Measurements from ENCODE around the gene ENOX1.

ENOX1 gene

DNA sequence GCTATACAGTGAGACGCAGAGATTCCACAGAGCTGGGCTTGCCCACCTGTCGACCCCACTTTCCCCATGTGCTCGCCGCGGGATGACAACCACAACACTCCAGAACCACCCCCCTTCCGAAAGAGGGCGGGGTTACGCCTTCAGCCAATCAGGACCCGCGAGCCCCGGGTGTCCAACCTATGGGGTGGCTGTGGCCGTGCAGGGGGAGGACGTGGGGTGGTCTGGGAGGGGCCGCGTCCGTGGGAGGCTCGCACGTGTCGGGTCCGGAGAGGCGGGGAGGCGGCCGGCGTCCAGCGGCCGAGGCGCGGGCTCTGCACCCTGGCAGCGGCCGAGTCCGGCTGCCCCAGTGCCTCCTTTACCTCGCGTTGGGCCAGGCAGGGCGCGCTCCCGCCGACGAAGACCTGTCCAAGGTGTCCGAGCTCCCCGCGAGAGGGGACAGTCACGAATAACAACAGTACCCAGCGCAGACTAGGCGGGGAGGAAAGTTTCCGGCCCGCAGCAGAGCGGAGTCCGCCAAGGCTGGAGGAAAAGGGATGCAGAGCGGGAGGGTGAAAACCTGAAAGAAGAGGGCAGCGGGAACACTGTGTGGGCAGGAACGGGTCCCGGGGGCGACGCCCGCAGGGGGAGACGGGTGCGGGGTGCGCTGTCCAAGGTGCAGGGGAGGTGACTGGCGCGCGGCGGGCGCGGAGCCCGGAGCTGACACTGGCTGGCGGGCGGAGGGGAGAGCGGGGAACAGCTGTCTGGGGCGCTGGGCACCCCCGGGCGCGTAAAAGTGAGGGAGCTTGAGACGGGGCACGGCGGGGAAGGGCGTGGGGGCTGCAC, 911 bp downstream of the ENOX1 start:
- no peak for DNase-seq (ENCODE audit: low spot score)

DNA sequence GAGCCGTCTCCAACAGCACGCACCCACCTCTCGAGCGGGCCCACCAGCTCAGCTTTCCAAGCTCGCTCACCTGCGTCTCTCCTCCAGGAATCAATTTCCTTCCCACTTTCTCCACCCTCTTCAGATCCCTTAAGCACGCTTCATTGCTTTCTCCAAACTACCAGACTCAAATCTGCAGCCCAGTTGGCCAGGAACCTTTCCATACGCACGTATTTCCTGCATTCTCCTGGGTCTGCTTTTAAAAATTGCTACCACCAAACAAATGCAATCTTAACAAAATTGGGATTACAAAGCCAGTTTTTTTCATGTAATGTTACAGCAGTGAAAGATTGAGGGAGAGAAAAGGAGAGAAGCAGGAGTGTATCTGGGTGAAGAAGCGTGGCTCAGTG, 1.5 kb downstream of the ENOX1 start:
- DNase-seq (ENCODE audit: low spot score): no peak

DNA sequence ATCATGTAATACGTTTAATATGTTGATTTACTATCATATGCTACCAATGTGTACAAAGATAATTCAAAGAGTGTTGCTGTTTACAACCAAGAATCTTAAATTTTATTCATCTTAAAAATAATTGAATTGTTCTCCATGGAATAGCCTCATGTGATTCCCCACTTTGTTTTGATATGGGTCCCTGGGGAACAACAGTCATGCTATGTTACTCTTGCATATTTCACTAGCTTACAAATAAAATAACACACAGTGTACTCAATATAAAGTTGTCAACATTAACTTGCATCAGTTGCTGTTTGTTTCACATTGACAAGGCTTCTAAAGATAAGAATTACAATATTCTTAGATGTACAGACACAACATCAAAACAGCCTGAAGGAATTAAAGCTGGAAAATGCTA, 2.3 kb downstream of the ENOX1 start:
- DNase-seq (ENCODE audit: low spot score): no peak

DNA sequence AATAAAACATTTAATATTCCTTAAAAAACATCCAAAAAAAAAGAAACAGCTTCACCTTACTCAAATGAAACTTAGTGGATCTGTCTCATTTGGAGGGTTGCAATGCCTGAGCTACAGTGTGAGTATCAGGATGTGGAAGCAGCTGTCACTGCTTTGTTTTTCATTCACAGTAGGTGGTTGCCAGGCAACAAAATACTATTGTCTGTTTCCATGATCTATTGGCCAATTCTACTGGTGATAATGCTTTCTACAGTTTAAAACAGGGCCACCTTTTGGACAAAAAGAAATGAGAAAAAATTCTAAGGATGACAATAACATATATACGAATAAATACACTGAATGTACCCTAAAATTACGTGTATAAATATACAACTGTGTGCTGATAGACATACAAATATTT, 3.0 kb downstream of the ENOX1 start:
- no peak for DNase-seq (ENCODE audit: low spot score)

DNA sequence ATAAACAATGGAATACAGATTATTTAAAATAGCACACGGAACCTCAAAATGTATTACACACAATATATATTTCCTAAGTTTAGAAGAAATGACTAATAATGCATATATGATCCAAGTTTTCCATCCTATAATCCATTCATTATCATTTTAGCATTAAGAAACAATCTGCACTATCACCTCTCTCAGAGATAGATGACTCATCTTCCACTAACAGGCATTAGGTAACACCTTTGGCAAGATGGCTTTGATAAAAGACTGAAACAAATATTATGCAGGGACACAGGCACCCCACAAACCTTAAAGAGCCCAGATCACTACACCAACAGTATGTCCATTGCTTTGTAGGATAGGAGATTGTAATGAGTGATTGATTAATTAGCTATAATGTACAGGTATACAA, 4.1 kb downstream of the ENOX1 start:
- no peak for DNase-seq (ENCODE audit: low spot score)

DNA sequence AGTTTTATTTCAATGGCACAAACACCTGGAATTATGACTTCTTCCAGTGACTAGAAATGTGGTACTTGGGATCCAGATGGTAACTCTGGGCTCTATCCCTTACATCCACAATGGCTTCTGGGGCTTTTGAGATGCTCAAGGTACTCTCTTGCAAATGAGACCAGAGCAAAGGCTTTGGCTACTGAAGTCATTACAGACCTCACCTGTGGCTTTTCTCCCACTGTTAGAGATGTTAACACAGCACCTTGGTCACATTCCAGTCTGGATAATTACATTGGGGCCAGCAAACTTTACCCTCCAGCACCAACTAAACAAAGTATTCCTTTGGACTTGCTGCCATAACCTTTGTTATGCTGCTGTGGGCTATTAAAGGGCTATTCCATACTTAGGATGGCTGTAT, 6.1 kb downstream of the ENOX1 start:
- no peak for DNase-seq (ENCODE audit: low spot score)

DNA sequence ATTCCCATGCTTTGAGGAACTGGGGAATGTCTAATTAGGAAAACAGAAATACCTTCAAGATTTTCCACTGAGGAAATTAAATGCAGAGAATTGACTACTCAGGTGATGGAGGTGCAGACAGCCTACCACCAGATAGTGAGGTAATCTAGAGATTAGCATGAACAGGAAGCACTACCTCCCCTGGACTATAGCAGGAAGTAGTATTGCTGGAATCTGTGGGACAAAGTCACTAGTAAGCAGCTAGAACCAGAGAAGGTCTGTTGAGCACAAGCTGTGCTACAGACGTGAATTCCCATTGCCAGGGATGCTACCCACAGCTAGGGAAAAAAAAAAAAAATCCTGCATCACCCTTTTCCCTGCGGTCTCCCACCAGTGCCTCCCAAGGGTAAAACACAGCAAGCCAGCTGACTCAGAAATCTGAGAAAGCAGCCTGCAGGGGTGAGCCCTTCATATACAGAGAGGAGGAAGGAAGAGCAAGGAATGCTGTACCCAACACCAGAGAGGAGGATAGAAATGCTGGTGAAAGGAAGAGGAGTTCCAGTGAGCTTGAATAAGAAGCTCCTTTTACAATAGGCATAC, 10.2 kb downstream of the ENOX1 start:
- no peak for DNase-seq (ENCODE audit: low spot score)

DNA sequence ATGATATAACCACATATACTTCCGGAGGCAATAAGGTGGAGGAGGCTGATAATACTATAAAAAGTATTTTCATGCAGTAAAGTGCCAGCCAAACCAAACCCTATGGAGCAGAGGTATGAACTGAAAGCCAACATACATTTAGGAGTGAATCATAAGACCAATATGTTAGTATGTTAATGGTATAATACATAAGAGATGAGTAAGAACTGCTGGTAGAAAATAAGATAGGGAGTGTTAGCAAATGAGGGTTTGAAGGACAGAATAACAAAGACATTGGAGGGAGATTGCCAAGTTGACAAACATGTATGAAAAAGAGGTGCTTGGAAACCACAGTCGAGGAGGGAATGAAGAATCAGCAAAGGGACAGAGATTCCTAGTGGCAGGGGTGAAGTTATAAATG, 10.8 kb downstream of the ENOX1 start:
- DNase-seq (ENCODE audit: low spot score): no peak

DNA sequence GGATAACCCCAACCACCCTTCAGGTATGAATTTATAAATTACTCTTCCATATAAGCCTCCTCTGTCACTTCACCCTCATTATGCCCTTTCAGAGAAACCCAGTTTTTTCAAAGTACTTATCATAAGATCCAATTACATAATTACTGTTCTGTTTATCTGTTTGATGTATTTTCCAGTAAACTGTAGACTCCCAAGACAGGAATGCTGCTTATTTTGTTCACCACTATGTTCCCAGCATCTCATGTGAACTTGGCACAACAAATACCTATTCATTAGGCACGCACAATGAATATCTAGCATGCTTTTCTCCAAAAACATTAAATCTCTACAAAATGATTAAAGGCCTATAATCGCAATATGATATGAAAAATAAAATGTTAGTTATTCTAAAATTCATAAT, 13.2 kb downstream of the ENOX1 start:
- DNase-seq (ENCODE audit: low spot score): no peak

DNA sequence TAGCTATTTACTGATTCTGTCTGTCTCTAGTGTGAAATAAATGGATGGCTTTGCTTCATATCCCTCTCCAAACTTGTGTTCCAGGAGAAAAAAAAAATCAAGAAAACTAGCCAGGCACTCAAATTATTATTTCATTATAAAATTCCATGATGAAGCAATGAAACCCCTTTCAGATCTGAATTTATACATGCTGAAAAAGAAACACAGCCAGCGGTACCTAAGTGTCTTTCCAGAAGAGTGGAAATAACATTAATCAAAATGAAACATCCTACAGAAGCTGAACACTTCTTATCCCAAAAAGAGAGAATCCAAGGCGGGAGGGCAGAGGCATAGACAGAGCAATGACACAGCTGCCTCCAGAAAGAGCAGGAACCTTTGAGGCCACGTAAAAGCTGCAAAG, 15.9 kb downstream of the ENOX1 start:
- DNase-seq (ENCODE audit: low spot score): no peak

DNA sequence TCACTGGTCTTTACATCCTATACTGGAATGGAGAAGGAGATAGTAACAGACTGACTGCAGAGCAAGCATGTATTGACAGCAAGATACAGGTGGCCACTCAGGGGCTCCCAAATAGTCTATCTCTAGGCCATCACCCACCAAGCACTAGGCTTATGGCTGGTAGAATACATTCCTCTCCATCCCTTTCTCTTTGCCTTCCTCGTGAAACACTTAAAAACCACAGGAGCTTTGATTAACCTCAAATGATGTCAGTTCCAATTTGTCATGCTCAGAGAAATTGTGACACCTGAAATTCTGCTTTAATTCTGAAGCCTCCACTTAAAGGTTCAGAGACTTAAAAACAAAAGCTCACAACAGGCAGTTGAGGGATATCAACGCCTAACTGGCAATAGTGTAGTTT, 17.2 kb downstream of the ENOX1 start:
- no peak for DNase-seq (ENCODE audit: low spot score)

DNA sequence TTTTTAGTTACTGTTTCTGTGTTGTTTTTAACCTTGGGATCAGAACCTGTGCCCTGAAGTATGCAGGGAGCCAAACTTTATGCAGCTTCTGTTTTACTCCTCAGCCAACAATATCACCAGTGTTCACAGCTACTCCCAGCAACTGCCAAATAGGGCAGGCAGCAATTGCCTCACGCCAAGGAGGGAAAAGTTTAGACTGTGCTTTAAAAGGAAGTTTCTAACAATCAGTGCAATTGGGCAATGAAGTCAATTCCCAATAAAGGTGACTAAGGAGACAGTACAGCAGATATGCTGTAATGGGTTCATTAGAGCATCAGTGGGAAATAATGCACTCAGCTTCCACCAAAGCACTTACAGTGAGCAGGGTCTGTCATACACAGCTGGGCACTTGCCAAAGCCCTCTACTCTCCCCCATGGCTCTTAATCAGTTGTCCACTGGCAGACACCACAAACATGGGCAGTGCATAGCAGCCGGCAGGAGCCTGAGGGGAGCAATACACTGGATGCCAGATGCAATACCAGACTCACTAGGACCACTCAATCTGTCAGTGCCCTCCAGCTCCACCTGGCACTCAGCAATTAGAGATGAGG, 19.3 kb downstream of the ENOX1 start:
- DNase-seq (ENCODE audit: low spot score): no peak

DNA sequence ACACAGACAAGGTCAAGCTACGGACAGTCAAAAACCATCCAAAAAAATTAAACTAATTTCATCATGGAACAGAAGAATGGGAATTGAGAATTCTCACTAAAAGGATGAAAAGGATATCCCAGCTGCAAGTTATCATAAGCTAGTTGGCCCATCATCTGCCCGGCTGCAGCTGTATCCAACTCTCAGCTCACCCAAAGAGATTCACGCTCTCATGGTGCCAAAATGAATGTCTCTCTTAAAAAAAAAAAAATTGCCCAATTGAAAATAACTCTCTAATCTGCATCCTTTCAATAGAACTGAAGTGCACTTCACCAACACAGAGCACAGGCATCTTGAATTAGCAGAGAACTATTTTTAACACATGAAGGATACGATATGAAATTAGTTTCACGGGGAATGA, 20.0 kb downstream of the ENOX1 start:
- no peak for DNase-seq (ENCODE audit: low spot score)

DNA sequence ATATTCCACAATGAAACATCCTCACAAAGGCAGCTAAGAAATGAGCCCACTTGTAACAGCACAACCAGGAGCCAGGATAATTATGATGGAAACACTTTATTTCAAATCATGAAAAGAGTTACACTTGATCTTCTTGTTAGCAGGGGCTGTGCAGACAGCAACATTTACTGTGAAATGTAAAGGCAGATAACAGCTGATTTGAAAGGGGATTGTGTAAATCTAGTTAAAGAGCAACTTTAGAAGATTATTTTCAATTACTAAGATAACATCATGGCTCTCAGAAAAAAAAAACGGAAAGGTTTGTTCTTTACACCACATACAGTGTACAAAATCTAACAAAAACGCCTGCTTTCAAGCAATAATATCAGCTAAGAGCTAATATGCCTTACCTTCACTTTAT, 22.4 kb downstream of the ENOX1 start:
- no peak for DNase-seq (ENCODE audit: low spot score)

DNA sequence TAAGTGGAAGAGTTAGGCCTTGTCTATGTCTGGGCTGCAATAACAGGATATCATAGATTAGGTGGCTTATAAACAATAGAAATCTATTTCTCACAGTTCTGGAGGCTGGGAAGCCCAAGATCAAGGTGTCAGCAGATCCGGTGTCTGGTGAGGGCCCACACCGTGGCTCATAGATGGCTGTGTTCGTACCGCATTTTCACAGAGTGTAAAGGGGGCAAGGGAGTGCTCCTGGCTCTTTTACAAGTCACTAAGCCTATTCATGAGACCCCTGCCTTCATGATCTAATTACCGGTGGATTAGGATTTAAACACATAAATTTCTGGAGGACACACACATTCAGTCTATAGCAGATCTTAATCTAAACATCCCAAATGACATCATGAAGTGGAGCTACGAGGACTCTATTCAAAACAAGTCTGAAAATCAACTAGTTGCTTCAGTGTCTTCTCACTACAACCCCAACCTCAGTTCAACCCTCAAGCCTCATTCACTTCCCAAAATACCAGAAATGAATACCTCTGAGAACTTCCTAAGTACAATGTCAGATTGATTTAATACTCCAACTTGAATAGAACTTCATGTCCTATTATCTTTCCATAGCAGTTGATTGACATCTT, 23.5 kb downstream of the ENOX1 start:
- DNase-seq (ENCODE audit: low spot score): no peak

DNA sequence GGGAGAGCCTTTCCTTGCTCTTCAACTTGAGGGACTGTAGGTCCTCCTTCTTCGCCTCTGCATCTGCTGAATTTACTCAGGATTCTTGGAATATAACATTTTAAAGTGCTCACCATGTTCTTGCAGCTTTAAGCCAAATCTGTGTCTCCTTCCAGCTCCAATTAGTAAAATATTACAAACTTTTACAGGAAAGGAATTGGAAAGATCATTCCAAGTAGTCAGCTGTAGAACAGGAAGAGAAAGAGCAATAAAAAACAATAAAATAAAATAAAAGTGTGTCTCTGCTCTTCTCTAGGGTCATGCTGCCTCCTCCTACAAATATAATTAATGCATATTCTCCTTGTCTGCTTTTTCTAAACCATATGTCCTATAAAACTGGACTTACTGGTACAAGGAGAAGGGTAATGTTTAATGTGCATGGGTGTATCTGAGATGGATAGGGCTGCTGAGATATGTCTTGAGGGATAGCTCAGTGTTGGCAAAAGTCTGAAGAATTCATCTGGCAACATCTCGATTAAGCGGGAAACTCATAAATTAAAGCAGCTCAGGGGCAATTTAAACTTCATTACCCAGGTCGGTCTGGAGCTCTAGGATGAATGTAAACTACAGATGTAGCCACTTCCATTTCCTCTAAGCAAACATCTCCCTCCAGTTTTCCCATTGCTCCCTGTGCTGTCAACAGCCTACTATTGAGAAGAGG, 25.0 kb downstream of the ENOX1 start:
- DNase-seq (ENCODE audit: low spot score): no peak

DNA sequence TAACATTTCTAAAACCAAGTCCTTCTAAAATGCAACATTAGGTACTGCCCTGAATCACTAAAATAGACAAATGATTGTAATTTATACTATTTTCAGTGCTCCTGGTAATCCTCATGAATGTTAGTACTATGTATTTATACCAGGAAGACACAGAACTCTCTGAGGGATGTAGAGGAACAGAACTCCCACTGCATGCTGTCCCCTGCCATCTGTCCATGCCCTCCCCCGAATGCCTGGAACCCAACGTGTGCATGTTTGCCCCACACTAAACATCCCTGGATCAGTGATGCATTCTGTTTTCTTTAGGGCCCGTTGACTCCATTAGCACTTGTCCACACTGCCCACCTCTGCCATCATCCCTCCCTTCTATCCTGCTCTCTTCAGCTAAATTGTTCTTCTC, 26.5 kb downstream of the ENOX1 start:
- DNase-seq (ENCODE audit: low spot score): no peak

DNA sequence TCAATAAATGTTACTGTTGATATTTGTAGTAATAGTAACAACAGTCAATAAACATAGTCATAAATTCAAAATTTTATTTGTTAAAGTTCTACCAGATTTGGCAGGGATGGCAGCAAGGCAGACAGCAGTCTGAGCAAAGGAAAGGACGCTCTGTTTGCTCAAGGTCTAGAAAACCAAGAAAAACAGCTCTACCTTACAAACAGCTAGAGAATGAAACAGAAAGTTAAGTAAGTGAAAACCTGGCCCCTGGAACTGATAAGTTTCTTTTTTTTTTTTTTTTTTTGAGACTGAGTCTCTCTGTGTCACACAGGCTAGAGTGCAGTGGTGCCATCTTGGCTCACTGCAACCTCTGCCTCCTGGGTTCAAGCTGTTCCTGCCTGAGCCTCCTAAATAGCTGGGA, 27.9 kb downstream of the ENOX1 start:
- no peak for DNase-seq (ENCODE audit: low spot score)

DNA sequence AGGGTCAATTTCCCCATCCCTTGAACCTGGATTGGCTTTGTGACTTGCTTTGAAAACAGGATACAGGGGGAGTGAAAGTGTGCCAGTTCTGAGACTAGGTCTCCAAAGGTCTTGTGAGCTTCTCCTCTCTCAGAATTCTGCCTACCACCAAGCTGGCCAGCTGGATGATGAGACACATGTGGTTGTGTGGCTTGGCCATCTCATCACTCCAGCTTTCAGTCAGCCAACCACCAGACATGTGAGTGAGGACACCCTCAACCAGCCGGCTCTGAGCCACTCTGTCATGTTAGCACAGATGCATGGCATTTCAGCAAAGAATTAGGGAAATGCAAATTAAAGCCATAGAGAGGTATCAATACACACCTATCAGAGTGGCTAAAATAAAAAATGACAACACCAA, 29.5 kb downstream of the ENOX1 start:
- no peak for DNase-seq (ENCODE audit: low spot score)

DNA sequence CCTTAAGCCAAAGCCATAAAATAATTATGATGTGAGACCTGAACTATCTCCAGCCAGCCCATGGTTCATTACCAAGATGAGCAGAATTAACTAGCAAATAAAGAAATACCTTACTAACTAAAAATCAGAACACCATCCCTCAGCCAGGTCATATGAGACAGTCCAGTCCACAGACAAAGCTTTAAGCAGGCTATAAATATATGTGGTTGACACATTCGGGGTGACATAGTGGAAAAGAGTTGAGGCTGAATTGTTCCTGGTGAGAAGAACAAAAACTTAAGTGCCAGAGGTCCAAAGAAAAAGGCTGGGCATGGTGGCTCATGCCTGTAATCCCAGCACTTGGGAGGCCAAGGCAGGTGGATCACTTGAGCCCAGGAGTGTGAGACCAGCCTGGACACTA, 30.9 kb downstream of the ENOX1 start:
- DNase-seq (ENCODE audit: low spot score): no peak

DNA sequence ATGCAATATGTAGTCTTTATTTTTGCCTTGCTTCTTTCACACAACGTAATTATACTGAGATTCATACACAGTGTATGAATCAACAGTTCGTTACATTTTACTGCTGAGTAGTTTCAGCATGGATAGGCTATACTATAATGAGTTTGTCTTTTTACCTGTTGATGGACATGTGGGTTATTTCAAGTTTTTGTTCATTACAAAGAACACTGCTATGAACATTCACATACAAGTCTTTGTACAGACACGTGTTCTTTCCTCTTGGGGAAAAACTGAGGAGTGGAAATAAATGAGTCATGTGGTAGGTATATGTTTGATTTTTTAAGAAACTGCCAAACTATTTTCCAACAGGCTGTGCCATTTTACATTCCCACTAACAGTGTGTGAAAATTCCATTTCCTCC, 35.1 kb downstream of the ENOX1 start:
- no peak for DNase-seq (ENCODE audit: low spot score)

DNA sequence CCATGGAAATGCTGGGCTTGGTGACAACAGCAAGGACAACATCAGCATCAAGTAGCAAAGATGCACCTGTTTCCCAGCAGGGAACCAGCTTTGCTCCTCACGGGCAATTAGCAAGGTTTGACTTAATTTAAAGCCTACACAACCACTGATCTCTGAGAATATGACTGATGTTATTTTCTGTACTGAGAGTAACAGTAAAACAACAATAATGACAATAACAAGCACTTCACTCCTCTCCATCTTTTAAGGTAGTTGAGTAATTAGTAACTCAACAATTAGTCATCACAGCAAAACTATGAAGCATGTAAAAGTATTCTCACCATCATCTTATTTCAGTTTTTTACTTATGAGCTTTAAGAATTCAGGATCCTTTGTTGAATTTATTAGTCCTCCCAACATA, 37.3 kb downstream of the ENOX1 start:
- DNase-seq (ENCODE audit: low spot score): no peak
